HG03469 (cell line): ENCODE measurements around the gene DHRS1.

Source experiments
- ATAC-seq: cut with Tn5 transposase; IDR thresholded peaks from one replicate; pipeline ENCODE4 v1.9.1; 2021; ENCODE audit warnings: mild to moderate bottlenecking, moderate library complexity, moderate number of reproducible peaks; ENCODE audit not compliant: unreplicated experiment

Gene DHRS1

DNA sequence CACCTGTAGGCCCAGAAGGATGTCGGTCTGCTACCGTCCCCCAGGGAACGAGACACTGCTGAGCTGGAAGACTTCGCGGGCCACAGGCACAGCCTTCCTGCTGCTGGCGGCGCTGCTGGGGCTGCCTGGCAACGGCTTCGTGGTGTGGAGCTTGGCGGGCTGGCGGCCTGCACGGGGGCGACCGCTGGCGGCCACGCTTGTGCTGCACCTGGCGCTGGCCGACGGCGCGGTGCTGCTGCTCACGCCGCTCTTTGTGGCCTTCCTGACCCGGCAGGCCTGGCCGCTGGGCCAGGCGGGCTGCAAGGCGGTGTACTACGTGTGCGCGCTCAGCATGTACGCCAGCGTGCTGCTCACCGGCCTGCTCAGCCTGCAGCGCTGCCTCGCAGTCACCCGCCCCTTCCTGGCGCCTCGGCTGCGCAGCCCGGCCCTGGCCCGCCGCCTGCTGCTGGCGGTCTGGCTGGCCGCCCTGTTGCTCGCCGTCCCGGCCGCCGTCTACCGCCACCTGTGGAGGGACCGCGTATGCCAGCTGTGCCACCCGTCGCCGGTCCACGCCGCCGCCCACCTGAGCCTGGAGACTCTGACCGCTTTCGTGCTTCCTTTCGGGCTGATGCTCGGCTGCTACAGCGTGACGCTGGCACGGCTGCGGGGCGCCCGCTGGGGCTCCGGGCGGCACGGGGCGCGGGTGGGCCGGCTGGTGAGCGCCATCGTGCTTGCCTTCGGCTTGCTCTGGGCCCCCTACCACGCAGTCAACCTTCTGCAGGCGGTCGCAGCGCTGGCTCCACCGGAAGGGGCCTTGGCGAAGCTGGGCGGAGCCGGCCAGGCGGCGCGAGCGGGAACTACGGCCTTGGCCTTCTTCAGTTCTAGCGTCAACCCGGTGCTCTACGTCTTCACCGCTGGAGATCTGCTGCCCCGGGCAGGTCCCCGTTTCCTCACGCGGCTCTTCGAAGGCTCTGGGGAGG, 11.3 kb upstream of the DHRS1 start, which contains the start of gene LTB4R:
Gene LTB4R (plus strand): TSS at position 857 of the 959 bp plus-strand sequence. CDS start 4,150 bp downstream, outside the sequence.
- peak; percentile 65 for ATAC-seq

DNA sequence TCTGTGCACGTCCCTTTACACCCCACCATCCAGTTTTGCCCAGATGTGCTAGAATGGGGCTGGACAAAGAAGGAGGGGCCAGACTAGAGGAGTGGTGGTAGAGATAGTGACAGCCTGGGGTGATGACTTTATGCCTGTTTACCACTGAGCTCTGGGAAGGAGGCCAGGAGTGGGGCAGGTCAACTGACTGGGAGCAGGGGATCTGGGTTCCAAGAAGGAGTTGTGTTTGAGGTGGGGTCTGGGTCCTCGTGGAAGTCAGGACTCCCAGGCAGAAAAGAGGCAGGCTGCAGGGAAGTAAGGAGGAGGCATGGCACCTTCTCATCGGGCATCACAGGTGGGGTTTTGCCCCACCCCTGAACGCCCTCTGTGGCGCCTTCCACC, 10.7 kb upstream of the DHRS1 start:
- no peak for ATAC-seq

DNA sequence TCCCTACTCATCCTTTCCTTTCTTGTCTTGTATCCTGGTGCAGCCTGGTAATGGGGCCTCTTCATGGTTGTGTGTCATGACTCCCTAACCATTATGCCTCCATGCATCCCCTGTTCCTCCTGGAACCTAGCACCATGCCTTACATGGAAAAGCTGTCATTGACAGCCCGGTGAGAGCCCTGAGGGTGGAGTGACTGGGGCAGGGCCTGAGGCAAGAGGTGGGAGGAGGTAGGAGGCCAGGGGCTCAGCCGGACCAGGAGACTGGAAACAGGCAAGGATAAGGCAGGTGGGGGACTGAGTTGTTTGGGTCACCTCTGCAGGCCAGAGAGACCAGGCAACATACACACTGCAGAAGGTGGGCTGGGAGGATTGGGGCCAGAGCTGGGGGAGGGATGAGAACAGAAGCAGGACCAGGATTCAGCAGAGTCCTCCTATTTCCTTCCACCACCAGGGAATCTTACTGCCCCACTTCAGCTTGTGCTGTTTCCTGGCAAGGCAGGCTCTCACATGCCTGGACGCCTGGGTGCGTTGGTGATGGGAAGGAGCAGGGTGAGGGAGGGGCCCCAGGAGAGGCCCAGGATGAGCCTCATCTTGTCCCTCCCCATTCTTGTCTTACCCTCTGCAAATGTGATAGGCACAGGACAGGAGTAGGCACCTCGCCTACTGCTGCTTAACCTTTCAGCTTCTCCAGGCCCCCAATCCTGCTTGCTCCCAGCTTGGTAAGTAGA, 10.1 kb upstream of the DHRS1 start, which contains the start of gene LTB4R2:
Gene LTB4R2 (plus strand): TSS at position 603 of the 727 bp plus-strand sequence. CDS start 525 bp downstream, outside the sequence.
- no peak for ATAC-seq

DNA sequence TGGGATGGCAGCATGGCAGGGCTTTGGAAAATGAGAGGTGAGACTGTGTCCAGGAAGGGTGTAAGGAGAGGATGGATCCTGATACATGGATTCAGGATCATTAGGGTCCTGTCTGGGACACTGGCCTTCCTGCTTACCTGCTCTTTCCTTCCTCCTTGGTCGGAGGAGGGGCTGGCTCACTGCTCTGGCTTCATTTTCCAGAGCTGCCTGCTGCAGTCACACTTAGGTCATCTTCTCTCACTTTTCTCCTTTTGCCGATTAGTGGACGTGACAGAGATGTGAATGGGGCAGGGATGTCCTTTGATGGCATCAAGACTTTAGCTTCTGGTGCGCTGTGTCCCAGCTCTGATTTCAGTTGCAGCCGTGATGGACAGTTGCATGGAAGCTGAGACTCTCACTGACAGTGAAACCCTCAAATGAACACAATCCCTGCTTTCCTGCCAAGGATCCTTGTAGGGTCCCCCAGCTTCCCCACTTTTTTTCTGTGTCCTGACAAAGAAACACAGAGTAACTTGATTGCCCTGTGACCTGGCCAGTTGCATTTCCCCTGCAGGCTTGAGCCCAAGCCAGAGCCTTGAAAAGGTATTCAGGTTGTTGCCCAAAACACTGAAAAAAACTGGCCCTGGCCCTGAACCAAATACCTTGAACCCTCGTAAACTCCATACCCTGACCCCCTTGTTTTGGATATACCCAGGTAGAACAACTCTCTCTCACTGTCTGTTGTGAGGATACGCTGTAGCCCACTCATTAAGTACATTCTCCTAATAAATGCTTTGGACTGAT, 9.0 kb upstream of the DHRS1 start:
- ATAC-seq, result no peak

DNA sequence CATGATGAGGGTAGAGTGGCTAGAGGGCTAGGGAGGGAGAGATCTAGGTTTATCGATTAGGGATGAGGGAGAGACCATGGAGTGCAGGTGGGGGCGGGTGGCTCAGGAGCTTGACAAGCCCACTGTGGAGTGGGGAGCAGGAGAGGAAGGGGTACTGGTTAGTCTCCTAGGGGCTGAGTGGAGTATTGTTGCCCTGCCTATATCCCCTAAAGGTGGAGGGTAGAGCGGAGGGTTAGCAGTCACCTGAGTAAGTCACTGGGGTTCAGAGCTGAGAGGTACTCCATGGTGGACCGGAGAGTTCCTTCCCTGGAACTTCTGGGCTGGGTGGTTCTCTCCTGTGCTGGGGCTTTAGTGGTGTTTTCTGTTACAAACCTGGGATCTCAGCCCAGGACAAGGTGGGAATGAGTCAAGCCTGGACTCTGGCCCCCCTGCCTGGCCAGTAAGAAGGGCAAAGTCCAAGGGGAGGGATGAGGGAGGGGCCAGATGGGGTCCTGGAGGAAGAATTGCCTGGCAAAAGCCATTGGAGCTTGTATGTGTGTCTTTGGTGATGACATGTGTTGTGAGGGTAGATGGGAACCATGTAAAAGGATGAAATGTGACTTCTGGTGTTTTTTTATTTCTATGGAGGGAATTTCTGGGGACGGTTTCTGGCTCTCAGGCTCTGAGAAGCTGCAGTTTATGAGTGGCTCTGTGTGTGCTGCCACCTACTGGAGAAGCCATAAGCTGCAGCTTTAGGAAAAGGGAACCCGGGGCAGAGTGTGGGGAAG, 8.2 kb upstream of the DHRS1 start, which contains the start of gene CIDEB:
Gene CIDEB (minus strand): TSS at position 403 of the 767 bp plus-strand sequence. CDS start 119 bp downstream, at position 284.
- no peak for ATAC-seq

DNA sequence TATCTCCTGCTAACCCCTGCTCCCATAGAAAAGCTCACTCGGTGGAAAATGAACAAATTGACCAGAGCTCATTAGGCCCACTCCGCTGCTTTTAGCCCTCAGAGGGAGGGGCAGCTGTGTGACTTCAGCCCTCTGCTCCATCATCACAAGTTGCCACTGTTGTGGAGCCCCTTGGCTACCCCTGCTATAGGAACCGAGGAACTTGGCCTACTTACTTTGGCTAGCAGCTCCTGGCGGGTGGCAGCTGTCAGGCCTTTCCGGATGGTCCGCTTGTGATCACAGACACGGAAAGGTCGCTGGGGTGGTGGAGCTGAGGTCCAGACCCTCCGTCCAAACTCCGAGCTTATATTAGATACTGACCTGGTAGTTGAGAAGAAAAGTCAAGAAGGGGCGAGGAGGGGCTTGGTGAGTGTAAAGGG, 7.6 kb upstream of the DHRS1 start:
- ATAC-seq, result no peak

DNA sequence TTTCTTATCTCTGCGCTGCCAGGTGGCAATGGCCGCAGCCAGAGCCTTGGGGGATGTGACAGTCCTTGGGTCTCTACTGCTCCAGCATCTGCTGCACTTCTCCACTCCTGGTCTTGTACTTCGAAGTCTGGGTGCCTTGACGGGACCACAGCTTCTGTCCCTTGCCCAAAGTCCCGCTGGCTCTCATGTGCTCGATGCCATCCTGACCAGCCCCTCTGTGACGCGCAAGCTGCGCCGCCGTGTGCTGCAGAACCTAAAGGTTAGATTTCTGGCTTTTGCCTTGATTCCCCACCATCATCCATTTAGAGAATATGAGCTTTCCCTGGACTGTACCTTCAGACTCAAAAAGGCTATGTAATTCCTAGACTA, 4.4 kb upstream of the DHRS1 start:
- no peak for ATAC-seq

DNA sequence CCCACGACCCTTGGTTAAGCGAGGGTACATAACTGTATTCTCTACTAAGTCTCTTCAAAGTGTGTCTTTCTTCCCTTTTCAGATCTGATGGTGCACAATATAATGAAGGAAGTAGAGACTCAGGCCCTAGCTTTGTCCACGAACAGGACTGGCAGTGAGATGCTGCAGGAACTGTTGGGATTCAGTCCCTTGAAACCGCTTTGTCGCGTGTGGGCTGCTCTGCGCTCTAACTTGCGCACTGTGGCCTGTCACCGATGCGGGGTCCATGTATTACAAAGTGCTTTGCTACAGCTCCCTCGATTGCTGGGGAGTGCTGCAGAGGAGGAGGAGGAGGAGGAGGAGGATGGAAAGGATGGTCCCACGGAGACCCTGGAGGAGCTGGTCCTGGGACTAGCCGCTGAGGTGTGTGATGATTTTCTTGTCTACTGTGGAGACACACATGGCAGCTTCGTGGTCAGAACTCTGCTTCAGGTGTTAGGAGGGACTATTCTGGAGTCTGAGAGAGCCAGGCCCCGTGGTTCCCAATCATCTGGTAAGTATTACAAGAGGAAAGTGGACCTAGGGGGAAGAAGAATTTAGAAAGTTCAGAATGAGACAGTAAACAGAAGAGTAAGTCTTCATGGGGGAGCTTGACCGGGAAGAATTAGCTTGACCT, 873 bp upstream of the DHRS1 start:
- no peak for ATAC-seq

DNA sequence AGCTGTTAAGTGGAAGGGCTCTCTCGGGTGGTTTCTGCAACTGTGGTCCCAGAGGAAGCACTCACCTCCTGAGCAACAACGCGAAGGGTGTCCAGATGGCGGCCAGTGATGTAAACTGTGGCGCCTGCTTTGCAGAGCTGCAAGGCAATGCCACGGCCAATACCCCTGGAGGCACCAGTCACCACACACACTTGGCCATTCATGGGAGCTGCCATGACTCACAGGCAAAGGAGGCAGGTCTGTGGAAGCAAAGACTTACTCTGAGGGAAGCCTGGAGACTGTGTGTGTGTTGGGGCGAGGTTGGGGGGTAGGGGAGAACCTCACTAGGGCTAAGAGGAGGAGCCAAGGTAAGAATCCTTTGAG, 707 bp downstream of the DHRS1 start:
- no peak for ATAC-seq

DNA sequence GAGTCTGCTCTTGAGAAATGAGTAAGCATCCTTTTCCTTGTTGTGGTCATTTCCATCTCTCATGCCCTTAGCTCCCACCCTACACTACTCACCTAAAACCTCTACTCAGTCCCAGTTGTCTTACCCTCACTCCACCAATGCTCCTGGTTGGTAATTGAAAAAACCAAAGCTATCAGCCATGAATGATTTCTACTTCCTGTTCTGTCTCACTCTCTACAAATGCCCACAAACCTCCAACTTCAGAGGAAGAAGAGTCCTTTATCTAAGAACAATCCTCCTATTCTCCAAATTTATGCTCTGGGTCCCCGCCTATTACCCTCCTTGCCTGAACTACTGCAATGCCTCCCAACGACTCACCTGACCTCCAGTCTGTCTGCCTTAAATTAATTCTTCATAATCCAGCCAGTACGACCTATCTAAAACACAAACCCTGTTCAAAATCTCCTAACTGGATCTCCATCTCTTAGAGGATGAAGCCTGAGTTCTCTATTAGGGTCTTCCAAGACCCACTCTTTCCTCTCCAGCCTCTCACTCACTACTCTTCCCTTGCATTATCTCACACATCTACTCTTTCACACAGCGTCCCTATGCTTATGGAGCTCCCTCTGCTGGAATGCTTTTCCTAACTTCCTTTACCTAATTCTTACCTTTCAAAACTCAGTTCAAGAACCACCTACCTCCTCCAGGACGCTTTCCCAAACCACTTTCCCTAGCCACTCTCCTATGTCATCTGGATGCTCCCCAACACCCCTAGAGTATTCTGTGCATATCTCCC, 2.2 kb downstream of the DHRS1 start:
- ATAC-seq, result peak; percentile 8

DNA sequence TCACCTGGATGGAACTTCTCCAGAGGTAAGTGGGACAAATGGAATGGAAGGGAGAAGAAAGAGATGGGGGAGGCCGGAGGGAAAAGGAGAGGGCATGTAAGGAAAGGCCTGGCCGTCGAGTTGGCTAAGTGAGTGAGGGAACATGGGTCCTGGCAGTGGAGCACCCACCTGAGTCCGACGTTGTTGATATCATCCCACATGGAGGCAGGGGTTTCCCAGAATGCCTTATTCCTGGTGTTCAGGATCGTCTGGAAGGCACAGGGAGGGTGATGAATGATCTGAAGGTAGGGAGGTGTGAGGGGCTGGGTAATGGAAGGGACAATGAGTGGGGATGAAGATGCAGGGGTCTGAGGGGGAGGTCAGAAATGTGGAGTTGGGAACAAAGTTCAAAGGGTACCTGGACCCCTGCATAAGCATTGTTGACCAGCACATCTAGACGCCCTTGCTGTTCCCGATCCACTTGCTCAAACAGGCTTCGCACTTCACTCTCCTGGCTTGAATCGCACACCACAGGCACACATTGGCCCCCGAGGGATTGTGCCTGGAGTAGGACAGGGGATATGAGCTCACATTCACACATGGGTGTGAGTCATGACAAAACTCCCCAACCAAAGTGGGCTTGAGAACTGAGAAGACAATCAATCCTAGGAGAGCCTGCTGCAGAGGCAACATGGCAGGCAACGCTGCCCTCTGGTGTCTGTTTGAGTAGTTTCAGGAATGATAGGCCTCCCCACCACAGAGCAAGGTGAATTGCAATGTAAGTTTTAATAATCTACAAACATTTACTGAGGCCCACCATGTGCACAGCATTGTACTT, 3.0 kb downstream of the DHRS1 start:
- ATAC-seq, result peak; percentile 44

DNA sequence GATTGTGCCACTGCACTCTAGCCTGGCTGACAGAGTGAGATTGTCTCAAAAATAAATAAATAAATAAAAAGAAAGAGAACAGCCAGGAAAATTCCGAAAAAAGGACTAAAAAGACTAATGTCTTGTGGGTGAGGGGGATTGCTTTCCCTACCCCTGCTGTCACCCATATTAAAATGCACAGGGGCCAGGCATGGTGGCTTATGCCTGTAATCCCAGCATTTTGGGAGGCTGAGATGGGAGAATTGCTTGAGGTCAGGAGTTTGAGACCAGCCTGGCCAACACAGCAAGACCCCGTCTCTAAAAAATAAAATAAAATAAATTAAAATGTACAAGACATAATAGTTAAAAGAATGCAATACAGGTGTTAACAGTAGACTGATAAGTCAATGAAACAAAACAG, 6.1 kb downstream of the DHRS1 start:
- ATAC-seq, result no peak

DNA sequence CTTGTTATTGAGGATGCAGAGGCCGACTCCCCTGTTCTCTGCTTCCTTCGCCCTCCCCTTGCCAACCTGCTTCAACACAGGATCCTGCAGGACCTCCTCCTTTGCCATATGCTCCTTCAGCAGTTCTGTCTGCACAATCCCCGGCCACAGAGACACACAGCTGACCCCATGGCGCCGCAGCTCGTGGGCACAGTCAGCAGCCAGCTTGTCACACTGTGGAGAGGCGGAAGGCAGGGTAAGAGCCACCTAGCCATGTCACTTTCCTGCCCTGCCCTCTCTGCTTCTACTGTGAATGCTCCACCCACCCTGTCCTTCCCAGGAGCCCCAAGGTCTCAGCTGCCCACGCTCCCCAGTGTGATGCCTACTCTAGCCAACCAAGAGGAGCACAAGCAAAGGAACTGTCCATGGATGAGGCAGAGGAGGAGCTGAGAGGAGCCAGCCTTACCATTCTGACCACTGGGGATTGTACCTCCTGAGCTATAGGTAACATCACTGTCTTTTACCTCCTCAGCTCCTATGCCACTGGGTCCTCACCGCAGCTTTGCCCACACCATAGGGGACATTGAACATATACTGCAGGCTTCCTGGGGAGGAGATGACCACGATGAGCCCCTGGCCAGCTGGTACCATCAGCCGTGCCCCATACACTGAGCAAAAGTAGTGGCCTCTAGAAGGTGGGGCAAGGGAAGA, 7.3 kb downstream of the DHRS1 start:
- ATAC-seq, result no peak

DNA sequence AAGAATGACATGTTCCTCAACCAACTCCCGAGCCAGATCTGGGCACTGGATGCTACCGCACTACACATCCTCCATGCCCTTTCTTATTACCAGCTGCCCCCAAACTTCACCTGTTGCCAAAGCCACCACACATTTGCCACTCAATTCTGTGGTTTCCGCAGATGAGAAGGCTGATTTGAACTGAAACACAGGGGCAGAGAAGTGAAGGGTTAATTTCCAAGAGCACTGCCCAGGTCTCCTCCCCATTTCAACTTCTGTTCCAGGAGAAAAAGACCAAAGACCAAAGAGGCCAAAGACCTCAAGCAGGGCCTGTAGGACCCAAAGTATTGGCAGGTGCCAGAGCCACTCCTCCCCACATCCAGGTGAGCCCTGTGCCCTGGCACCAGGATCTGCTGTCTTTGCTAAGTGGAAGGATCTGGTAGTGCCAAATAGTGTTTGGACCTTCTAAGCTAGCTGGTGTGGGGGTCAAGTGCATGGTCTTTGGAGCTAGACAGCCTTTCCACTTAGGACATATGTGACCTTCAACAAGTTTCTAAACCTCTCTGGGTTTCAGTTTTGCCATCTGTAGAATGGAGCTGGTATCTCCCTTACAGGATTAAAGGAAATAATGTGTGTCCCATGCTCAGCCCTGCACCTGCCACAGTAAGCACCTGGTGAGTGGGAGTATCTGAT, 8.0 kb downstream of the DHRS1 start:
- ATAC-seq, result no peak

DNA sequence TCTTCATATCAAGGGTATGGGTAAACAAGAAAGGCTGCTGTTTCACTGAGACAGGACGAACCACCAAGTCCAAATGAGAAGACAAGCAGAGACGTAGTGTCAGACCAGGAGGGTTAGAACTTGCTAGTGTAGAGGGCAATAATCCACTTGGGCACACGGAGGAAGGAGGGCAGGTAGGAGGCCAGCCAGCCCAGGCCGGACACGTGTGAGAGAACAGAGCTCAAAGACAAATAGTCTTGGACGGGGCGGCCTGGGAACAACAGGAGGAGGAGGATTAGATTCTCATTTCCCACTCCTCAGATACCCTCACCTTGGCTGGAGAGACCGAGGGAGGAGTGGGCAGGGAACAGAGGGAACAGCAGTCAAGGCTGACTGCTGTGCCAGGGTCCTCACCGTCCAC, 8.8 kb downstream of the DHRS1 start:
- no peak for ATAC-seq

DNA sequence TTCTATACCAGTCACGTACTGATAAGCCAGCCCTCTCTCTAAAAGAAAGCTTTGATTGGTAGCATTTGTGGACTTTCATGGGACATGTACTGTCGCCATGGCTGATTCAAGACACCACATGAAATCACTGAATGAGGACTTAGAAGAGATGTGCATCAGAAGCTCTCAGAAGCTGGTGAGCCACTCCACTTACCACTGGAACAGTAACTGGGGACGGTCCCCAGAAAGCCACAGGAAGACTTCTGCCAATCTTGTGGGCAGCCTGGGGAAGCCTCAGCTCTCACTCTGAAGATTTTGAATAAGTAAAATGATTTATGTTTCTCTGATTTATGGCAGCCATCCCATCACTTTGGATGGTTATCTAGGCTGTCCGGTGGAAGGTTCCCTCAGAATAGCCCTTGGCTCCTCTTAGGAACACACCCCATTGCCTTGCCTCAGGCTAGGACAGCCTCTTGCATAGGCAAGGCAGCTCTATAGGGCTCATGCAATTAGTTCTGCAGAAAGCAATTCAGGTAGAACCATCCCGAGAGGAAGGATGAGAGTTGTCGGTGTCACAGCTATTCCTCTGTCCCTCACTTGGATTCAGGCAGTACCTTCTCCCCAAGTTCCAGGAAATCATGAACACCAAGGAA, 9.8 kb downstream of the DHRS1 start:
- ATAC-seq, result no peak

DNA sequence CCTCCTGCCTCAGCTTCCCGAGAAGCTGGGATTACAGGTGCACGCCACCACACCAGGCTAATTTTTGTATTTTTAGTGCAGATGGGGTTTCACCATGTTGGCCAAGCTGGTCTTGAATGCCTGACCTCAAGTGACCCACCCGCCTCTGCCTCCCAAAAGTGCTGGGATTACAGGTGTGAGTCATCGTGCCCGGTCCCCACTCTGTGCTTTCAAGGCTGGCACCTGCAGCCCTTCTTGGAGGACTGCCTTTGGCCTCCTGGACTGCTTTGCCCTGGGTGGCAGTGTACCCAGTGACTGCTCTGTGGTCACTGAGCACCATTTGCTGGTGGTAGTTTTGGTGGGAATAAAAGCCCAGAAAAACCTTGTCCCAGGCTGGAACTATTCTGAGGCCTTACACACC, 12.6 kb downstream of the DHRS1 start:
- ATAC-seq, result no peak
